ENCODE data around the gene ETF1. TPM values are rescaled to one million over a fixed set of nuclear protein-coding genes. Genes with fewer than 3 reads are reported as not detected.
"Not testable (repeated sequence)": the region's sequence is repeated elsewhere in the genome, so short reads cannot be mapped to it uniquely, and the experiment has no call there.

Gene ETF1
- total RNA-seq, 1 experiment from 2014 or later, result 75.0 TPM

- no peak for DNase-seq (ENCODE audit: low spot score)
These were observed 51.8 kb downstream of the ETF1 start for GRCh38 chr5:138491284-138491648.

DNA sequence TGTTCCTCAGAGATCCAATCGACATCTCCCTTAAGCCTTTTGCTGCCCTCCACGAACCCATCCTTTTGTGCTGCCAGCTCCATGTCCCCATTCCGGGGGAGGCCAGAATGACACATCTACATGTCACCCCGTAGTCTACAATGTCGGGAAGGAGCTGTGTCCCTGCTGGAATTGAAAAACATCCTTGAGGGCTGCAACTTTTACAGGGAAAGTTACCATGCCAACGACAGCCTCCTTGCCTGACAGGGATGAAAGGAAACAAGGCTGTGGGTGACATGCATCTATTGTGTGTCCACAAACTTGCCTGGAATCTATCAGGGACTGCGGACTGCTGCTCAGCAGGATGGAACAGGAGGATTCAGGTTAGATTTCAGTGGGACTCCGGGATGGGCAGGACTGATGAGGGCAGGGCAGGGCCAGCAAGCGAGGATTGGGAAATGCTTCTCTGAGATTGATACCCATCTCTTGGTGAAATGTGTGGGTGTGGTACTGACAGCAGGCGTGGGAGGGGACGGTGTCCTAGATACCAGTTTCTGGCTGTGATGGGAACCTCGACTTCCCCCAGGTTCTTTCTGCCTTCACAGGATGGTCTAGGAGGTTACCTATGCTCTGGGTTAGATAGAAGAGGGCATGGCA is 52.3 kb downstream of the ETF1 start:
- DNase-seq (ENCODE audit: low spot score), result no peak

DNA sequence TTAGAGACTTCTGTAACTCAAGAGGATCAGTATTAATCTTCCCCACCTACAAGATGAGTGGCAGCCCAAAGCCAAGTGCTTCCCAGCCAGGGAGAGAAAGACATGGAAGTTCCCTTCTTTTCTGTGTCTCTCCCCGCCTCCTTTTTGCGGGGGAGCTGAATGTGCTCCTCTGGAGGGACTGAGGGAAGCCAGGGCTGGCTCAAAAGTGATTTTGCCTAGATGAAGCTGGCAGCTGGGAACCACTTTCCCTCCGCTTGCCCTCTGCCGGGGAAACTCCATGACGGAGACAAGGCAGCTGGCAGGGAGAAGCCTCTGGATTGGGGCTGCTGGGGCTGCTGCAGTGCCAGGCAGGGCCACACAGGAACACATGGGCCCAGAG is 53.4 kb downstream of the ETF1 start:
- DNase-seq (ENCODE audit: low spot score), result no peak

- no peak for DNase-seq (ENCODE audit: low spot score)
These were observed 54.5 kb downstream of the ETF1 start for GRCh38 chr5:138488481-138488945.

DNA sequence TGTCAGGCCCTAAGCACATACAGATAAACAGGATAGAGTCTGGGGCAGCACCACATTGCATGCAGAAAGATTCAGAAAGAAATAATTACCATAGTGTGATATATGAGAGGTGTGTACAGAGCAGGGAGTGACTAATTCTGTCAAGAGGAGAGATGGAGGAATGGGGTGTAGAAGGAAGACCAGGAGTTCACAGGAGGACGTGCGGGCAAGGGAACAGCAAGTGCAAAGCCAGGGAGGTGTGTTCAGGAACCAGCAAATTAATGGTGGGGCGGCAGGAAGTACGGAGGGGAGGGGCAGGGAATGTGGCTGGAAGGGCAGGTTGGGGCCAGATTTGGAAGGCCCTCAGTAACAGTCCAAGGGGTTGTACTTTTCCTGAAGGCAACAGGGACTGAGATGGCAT is 60.4 kb downstream of the ETF1 start:
- DNase-seq (ENCODE audit: low spot score), result no peak

DNA sequence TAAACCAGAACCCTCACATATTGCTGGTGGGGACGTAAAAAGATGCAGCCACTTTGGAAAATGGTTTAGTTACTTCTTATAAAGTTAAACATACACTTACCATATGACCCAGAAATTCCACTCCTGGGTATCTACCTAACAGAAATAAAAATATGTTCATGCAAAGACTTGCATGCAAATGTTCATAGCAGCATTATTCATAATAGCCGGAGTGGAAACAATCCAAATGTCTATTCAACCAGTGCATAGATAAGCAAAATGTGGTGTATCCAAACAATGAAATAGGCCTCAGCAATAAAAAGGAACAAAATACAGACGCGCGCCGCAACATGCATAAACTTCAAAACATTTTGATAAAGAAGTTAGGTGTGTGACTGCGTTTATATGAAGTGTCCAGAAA is 66.1 kb downstream of the ETF1 start:
- no peak for DNase-seq (ENCODE audit: low spot score)

DNA sequence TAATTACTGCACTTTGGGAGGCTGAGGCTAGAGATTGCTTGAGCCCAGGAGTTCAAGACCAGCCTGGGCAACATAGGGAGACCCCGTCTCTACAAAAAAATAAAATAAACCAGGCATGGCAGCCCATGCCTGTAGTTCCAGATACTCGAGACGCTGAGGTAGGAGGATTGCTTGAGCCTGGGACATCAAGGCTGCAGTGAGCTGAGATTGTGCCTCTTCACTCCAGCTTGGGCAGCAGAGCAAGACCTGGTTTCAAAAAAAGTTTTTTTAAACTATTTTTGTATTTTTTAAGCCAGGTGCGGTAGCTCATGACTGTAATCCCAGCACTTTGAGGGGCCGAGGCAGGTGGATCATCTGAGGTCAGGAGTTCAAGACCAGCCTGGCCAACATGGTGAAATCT is 69.9 kb downstream of the ETF1 start:
- DNase-seq (ENCODE audit: low spot score), result not testable (repeated sequence)

DNA sequence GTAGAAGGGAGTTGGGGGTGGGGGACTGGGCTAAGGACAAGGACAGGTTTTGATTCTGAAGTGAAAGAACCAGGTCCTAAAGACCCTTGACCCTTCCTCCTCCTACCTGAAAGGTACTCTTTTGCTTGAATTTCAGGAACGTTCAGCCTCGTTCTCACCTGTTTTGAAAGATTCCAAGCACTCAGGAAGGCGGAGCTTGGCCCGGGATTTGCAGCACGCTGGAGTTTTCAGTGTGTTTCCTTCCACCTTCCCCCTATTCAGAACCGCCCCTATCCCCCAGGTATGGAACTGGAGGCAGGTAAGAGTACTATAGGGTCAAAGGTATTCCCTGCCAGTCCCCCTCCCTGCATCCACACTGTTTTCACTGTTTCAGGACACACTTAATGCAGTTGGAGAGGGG is 70.7 kb downstream of the ETF1 start:
- DNase-seq (ENCODE audit: low spot score), result no peak

DNA sequence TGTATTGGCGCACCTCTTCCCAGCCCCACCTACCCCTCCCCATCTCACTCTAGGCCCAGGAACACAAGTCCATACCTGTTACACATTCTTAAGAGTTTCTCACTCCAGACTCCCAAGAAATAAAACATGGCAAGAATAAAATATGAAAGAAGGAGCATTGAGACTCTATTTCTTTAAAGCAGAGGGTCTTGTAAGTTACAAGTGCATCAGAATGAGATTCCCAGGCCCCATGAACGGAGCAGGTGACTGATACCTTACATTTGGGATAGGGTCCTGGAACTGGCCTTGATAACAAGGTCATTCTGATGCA is 72.0 kb downstream of the ETF1 start:
- DNase-seq (ENCODE audit: low spot score), result no peak

DNA sequence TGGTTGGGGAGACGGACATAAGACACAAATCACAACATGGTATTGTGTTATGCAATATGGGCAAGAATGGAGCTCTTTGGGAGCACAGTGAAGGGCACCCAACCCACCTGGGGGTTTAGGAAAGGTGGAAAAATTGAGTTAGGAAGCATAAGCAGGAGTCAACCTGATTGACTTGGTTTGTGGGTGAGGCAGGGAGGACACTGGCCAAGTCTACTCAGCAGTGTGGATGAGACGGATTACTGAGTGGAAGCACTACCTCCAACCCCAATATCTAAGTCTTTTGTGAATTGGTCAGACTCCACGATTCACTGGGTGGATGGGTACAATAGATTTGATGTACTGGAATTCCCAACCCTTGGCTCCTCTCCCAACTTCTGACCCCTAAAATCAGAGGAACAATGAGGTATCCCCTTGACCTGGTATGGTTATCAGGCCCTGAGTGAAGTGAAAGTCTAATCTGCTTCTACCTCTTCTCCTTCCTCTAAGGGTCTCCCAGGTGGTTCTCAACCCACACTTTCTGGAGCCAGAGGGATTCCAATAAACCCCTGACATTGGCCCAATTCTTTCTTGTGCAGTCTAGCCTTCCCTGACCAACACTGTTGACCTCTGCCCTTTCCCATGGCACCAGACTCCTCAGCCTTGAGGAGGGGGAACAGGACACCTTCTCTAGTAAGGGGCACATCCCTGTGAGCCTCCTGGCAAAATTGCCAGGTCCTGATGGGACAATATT is 72.5 kb downstream of the ETF1 start:
- no peak for DNase-seq (ENCODE audit: low spot score)

DNA sequence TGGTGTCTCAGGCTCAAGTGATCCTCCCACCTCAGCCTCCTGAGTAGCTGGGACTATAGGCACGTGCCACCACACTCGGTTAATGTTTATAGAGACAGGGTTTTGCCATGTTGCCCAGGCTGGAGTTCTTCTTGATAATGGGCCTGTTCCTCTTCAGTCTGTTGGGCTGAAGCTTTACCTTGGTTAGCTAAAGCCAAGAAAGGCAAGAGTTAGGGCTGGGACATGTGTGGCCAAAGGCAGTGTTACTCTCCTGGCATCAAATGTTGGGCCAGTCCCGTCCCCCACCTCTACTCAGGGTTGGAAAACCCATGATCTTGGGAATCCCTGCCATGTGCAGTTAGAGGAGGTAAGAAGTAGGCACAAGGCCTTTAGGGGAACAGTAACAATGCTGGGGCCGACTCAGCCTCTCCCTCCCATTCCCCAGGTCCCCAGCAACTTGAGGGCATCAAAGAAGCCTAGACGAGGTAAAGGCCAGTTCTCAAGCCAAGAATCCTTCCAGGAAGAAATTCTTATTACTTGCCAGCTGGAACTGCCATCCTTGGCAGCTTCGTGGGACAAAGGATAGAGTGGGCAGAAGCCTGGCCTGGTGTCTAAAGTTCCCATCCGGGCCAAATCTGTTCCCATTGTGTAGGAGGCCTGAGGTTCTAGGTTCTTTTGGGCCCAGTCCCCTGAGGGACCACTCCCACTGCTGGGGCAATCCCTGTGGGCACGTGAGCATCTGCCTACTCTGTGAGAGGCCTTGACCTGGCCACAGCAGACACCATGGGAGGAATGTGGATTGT is 73.3 kb downstream of the ETF1 start:
- peak; percentile 90 for DNase-seq (ENCODE audit: low spot score)

- no peak for DNase-seq (ENCODE audit: low spot score)
These were observed 74.0 kb downstream of the ETF1 start for GRCh38 chr5:138468966-138469539.

DNA sequence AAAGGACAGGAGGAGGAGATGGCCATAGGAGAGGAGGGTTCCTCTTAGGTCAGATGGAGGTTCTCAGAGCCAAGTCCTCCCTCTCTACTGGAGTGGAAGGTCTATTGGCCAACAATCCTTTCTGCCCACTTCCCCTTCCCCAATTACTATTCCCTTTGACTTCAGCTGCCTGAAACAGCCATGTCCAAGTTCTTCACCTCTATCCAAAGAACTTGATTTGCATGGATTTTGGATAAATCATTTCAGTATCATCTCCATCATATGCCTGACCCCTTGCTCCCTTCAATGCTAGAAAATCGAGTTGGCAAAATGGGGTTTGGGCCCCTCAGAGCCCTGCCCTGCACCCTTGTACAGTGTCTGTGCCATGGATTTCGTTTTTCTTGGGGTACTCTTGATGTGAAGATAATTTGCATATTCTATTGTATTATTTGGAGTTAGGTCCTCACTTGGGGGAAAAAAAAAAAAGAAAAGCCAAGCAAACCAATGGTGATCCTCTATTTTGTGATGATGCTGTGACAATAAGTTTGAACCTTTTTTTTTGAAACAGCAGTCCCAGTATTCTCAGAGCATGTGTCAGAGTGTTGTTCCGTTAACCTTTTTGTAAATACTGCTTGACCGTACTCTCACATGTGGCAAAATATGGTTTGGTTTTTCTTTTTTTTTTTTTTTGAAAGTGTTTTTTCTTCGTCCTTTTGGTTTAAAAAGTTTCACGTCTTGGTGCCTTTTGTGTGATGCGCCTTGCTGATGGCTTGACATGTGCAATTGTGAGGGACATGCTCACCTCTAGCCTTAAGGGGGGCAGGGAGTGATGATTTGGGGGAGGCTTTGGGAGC is 74.7 kb downstream of the ETF1 start:
- DNase-seq (ENCODE audit: low spot score), result peak; percentile 38

- no peak for DNase-seq (ENCODE audit: low spot score)
These were observed 75.3 kb downstream of the ETF1 start for GRCh38 chr5:138467711-138468132.

DNA sequence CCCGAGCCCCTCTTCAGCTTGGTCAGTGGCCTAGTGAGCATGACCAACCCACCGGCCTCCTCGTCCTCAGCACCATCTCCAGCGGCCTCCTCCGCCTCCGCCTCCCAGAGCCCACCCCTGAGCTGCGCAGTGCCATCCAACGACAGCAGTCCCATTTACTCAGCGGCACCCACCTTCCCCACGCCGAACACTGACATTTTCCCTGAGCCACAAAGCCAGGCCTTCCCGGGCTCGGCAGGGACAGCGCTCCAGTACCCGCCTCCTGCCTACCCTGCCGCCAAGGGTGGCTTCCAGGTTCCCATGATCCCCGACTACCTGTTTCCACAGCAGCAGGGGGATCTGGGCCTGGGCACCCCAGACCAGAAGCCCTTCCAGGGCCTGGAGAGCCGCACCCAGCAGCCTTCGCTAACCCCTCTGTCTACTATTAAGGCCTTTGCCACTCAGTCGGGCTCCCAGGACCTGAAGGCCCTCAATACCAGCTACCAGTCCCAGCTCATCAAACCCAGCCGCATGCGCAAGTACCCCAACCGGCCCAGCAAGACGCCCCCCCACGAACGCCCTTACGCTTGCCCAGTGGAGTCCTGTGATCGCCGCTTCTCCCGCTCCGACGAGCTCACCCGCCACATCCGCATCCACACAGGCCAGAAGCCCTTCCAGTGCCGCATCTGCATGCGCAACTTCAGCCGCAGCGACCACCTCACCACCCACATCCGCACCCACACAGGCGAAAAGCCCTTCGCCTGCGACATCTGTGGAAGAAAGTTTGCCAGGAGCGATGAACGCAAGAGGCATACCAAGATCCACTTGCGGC is 75.9 kb downstream of the ETF1 start:
- DNase-seq (ENCODE audit: low spot score), result no peak

DNA sequence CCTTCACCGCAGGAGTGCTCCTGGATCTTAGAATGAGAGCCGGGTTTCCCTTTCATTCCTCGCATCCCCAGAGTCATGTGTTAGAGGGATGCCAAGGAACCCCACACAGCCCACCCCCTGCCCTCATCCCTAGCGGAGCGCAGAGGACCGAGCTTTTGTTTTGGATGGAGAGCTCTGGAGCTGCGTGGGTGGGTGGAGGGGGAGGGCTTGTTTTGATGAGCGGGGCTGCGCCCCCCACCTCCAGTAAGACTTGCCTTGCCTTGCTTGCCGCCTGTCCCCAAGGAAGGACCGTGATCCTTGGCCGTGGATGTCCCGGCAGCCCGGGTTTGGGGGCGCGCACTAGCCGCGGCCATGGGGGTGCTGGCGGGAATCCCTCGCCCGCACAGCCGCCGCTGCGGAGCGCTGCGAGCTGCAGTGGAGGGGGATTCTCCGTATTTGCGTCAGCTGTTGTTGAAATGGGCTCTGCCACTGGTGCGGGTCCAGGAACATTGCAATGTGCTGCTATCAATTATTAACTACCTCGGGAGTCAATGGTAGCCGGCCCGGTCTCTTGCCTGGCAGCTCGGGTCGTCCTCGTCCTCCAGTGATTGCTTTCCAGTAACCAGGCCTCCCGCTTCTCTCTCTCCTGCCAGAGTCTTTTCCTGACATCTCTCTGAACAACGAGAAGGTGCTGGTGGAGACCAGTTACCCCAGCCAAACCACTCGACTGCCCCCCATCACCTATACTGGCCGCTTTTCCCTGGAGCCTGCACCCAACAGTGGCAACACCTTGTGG is 76.7 kb downstream of the ETF1 start:
- peak; percentile 42 for DNase-seq (ENCODE audit: low spot score)

- DNase-seq (ENCODE audit: low spot score), result peak; percentile 93
These were observed 77.5 kb downstream of the ETF1 start, which contains the start of gene EGR1 for GRCh38 chr5:138465261-138466124. Gene EGR1 (plus strand): TSS chr5:138465479. CDS start chr5:138465762, 283 bp downstream.

DNA sequence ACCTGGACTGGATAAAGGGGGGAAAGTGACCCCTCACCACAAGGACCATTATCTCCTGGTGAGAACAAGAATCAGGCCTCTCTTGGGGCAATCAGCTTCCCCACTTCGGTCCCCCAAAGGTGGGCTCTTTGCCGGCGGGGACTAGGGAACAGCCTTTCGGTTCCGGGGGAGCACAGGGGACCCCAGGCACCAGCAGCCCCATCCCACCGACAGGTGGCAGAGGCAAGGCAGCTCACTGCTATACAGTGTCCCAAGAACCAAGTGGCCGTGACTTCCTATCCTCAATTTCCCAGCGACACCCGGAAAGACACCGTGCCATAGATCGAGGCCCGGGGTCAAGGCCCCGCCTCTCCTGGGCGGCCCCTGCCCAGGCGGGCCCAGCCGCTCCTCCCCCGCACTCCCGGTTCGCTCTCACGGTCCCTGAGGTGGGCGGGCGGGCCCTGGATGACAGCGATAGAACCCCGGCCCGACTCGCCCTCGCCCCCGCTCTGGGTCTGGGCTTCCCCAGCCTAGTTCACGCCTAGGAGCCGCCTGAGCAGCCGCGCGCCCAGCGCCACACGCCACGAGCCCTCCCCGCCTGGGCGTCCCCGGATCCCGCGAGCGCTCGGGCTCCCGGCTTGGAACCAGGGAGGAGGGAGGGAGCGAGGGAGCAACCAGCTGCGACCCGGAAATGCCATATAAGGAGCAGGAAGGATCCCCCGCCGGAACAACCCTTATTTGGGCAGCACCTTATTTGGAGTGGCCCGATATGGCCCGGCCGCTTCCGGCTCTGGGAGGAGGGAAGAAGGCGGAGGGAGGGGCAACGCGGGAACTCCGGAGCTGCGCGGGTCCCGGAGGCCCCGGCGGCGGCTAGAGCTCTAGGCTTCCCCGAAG is 78.4 kb downstream of the ETF1 start:
- peak; percentile 97 for DNase-seq (ENCODE audit: low spot score)

Measured in HT-29 (cell line).